ENCODE results near the gene HDAC5. TPM values are rescaled to one million over a fixed set of nuclear protein-coding genes. Genes with fewer than 3 reads are reported as not detected.
"Not testable (repeated sequence)": the region's sequence is repeated elsewhere in the genome, so short reads cannot be mapped to it uniquely, and the experiment has no call there.

Gene HDAC5
- total RNA-seq, 1 donor from 2014 or later, result 18.4 TPM

DNA sequence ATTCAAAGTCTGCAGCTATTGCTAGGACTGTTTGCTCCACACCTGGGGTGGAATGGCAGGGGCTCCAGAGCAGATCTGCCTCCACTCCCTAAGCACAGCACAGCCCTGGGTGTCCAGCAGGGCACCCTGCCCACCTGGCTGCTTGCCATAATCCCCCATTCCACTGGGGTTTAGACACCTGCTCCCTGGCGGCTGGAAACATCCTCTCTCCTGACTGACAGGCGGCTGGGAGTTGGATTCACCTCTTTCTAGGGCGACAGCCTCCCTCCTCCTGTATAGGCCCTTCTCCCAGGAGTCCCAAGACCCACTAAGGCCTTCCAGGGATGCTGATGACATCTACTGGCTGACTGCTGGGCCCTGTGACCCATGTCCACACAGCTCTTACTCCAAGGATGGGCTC lies 18.0 kb downstream of the HDAC5 start:
- no peaks in the 10 kb centered on the region for H3K27me3 ChIP-seq (ENCODE audit: control insufficient read depth, insufficient read depth, low read length)
- DNase-seq (ENCODE audit: low read depth), result no peak
- FAIRE-seq, result no peak
- no peak for TF ChIP-seq CTCF (IDR thresholded peaks at IDR 0.05; ENCODE audit: insufficient read depth, low read length, severe bottlenecking)
- peaks cover under 1% of the 10 kb centered on the region for H3K36me3 ChIP-seq (ENCODE audit: control insufficient read depth, insufficient read depth, low read length)
- no peak overlapping the region for H3K4me3 ChIP-seq (ENCODE audit: low read depth, low read length)

DNA sequence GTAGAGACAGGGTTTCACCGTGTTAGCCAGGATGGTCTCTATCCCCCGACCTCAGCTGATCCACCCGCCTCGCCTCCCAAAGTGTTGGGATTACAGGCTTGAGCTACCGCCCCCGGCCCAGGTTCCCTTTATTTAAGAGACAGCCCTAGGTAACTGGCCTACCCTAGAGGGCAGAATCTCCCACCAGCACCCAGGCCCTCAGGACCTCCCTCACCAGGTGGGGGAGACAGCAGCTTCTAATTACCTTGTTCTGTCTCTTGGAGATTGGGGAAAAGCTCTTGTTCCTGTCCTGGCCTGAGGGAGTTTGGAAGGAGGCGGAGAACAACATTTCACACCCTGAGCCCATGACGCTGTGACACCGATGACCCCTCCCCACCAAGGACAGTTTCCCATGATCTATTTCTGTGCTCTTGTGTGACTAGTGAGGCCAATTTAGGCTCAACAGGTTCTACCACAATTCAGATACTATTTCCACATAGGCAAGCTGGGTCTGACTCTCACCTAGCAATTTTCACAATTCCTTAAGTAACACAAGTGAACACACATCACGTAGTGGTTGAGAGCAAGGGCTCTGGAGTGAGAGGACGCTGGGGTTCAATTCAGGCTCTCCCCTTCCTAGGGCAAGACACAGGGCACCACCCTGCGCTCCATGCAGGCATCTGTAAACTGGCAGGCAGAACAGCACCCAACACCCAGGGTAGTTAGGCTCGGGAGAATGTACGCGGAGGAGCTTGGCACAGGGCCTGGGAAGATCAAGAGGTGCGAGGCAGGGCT lies 20.4 kb downstream of the HDAC5 start:
- Histone ChIP-seq H3K27me3 (ENCODE audit: control insufficient read depth, insufficient read depth, low read length) (no peaks in the 10 kb centered on the region), H3K4me3 (ENCODE audit: low read depth, low read length) (no peak overlapping the region), H3K36me3 (ENCODE audit: control insufficient read depth, insufficient read depth, low read length) (no peaks in the 10 kb centered on the region)
- TF ChIP-seq CTCF (IDR thresholded peaks at IDR 0.05; ENCODE audit: insufficient read depth, low read length, severe bottlenecking), result no peak
- FAIRE-seq, result peak; percentile 94
- DNase-seq (ENCODE audit: low read depth), result peak; percentile 39

- H3K27me3 ChIP-seq (ENCODE audit: control insufficient read depth, insufficient read depth, low read length); H3K36me3 ChIP-seq (ENCODE audit: control insufficient read depth, insufficient read depth, low read length); DNase-seq (ENCODE audit: low read depth); H3K4me3 ChIP-seq (ENCODE audit: low read depth, low read length); FAIRE-seq: not testable (repeated sequence)
Observed at GRCh38 chr17:44101858-44102257, 21.6 kb downstream of the HDAC5 start.

DNA sequence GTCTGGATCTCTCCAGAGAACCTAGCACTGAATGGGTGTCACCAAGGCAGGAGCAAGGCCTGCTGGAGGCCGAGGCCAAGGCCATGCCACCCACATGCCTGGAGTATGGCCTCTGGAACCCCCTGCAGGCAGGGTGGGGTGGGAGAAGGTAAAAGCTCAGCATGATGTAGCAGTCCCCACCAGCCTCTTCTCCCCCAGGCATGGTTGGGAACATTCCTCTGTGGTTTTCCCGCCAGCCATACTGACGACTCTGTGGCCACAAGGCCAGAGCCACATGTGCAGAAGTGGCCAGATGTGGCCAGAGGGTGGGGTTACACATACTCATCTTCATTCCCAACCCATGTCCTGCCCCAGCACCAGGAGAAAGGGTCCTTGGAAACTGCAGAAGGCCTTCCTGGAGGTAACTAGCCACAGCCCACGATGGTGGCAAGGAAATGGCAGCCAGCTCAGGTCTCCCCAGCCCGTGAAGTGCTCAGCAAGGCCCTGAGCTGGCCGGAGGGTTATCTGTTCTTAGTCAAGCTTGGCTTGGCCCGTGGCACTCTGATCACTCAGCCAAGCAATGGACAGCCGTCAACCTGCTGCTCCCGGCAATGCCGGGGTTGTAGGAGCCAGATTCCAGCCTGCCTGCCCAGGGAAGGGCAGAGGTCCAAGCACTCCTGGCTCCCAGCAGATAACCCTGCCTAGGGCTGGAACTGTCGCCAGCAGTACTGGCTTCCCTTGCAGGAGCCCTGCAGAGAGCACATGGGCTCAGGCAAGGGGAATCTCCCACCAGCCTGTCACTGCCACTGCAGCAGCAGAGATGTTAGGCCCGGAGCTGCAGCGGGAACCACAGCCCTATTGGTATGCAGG lies 26.1 kb downstream of the HDAC5 start:
- no peak for TF ChIP-seq CTCF (IDR thresholded peaks at IDR 0.05; ENCODE audit: insufficient read depth, low read length, severe bottlenecking)
- Histone ChIP-seq H3K36me3 (ENCODE audit: control insufficient read depth, insufficient read depth, low read length) (peaks cover 3% of the 10 kb centered on the region), H3K4me3 (ENCODE audit: low read depth, low read length) (no peak overlapping the region), H3K27me3 (ENCODE audit: control insufficient read depth, insufficient read depth, low read length) (no peaks in the 10 kb centered on the region)
- no peak for FAIRE-seq
- no peak for DNase-seq (ENCODE audit: low read depth)

DNA sequence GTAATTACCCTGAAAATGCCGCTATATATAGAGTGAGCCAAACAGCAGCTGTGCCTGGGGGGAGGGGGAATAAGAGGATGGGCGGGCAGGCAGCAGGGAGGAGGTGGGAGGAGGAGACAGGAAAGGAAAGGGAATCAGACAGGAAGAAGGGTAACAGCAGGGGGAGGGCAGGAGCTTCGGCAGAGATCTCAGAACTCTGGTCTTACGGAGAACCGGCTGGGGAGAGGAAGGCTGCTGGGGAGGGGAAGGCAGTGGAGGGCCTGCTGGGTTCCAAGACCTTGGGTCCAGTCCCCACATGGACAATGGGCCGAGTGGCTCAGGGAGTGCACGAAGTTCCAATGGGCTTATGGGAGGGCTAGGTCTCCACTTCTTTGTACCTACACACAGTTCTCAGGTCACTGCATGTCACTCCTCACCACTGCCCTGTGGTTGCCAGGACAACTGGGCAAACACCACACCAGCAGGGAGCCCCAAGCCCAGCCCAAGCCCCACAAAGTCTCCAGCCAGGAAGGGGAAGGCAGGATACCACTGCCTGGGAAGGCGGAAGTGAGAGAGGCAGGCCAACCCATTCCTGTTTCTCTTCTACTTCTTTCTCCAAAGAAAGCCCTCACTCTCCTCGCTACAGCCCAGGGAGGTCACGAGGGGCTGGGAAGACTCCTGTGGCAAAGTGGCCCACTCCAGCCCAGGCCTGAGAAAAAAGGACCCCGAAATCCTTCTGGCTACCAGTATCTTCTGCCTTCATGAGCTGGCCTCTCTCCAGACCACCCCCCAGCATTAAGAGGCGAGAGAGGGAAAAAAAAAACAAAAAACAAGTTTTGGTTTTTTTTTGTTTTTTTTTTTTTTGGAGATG lies 27.6 kb downstream of the HDAC5 start:
- no peak for FAIRE-seq

More for the DNA sequence above, 27.6 kb downstream of the HDAC5 start:
- peaks cover 11% of the 10 kb centered on the region for H3K36me3 ChIP-seq (ENCODE audit: control insufficient read depth, insufficient read depth, low read length)
- peak; percentile 81 for DNase-seq (ENCODE audit: low read depth)
- H3K4me3 ChIP-seq (ENCODE audit: low read depth, low read length), result peak overlapping the region; percentile 27
- TF ChIP-seq CTCF (IDR thresholded peaks at IDR 0.05; ENCODE audit: insufficient read depth, low read length, severe bottlenecking), result peak; percentile 28
- no peaks in the 10 kb centered on the region for H3K27me3 ChIP-seq (ENCODE audit: control insufficient read depth, insufficient read depth, low read length)
